ENCODE measurements around the gene EPS15.

DNA sequence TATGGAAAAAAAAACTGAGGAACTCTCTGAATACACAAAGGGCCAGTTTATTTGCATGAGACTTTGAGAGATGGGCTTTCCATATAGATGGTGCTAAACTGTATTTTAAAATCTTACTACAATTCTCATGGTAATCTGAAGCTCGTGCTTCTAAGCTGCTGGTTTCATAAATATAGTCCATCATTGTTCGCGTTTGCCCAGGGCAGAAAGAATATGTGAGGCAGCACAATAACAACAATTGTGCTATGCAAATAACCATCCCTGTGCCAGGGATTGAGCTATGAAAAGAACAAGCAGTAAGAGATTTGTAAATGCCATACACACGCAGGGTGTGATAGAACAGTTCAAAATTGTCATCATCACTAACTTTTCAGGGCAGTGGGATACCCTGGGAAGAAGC lies 4.9 kb upstream of the EPS15 start:
- TF ChIP-seq, protein P1, sequence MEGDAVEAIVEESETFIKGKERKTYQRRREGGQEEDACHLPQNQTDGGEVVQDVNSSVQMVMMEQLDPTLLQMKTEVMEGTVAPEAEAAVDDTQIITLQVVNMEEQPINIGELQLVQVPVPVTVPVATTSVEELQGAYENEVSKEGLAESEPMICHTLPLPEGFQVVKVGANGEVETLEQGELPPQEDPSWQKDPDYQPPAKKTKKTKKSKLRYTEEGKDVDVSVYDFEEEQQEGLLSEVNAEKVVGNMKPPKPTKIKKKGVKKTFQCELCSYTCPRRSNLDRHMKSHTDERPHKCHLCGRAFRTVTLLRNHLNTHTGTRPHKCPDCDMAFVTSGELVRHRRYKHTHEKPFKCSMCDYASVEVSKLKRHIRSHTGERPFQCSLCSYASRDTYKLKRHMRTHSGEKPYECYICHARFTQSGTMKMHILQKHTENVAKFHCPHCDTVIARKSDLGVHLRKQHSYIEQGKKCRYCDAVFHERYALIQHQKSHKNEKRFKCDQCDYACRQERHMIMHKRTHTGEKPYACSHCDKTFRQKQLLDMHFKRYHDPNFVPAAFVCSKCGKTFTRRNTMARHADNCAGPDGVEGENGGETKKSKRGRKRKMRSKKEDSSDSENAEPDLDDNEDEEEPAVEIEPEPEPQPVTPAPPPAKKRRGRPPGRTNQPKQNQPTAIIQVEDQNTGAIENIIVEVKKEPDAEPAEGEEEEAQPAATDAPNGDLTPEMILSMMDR (IDR thresholded peaks at IDR 0.05) = no peak
- TF ChIP-seq POLR2A (IDR thresholded peaks at IDR 0.05) = no peak
